ENCODE results near the gene TAF1B.

The TAF1B gene

GRCh38 chr2:9982248-9982647, 139.0 kb downstream of the TAF1B start:
- TF ChIP-seq CEBPB (IDR thresholded peaks at IDR 0.05) (no peak), MAX (IDR thresholded peaks at IDR 0.05) (no peak), YY1 (IDR thresholded peaks at IDR 0.05; ENCODE audit: low read depth) (no peak), EP300 (IDR thresholded peaks at IDR 0.05; ENCODE audit: borderline replicate concordance) (no peak), FOXM1 (IDR thresholded peaks at IDR 0.05; ENCODE audit: borderline replicate concordance, low read depth) (no peak), TEAD4 (IDR thresholded peaks at IDR 0.05) (no peak), RAD21 (IDR thresholded peaks at IDR 0.05; ENCODE audit: low read depth) (no peak), REST (IDR thresholded peaks at IDR 0.05; ENCODE audit: low read depth) (no peak), TCF12 (IDR thresholded peaks at IDR 0.05; ENCODE audit: low read depth) (no peak), NFIC (IDR thresholded peaks at IDR 0.05) (no peak), ZBTB7A (IDR thresholded peaks at IDR 0.05; ENCODE audit: low read depth) (no peak), CREB1 (IDR thresholded peaks at IDR 0.05; ENCODE audit: low read depth) (no peak)

- no peak for TF ChIP-seq TEAD4 (IDR thresholded peaks at IDR 0.05)
Measured at GRCh38 chr2:9982891-9983290, 139.6 kb downstream of the TAF1B start.

DNA sequence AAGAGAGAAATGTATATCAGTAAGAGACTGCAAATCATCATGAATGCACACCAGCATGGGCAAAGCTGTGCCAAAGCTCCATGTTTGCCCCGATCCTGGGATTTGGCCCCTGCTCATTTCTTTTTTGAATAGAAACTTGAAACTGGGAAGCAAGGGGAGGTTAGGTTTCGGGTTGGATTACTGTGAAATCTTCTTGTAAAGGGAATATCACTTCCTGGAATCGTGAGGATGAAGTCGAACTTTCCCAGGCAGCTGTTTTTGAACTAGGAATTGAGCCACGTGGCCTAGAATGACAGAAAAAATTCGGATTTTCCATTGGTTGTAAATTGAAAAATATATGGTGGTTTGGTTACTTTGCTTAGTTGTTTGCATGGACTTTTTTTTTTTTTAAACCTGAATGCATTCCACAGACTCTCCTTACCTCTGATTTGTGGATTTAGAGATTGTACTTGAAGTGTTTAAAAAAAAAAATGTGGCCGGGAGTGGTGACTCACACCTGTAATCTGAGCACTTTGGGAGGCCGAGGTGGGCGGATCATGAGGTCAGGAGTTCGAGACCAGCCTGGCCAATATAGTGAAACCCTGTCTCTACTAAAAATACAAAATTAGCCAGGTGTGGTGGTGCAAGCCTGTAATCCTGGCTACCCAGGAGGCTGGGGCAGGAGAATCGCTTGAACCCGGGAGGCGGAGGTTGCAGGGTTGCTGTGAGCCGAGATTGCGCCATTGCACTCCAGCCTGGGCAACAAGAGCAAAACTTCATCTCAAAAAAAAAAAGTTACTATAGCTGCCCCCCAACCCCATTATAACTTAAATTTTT, 140.3 kb downstream of the TAF1B start:
- TF ChIP-seq CEBPB (IDR thresholded peaks at IDR 0.05) (no peak), ZBTB7A (IDR thresholded peaks at IDR 0.05; ENCODE audit: low read depth) (no peak), MAX (IDR thresholded peaks at IDR 0.05) (no peak), TCF12 (IDR thresholded peaks at IDR 0.05; ENCODE audit: low read depth) (no peak), CREB1 (IDR thresholded peaks at IDR 0.05; ENCODE audit: low read depth) (no peak), EP300 (IDR thresholded peaks at IDR 0.05; ENCODE audit: borderline replicate concordance) (no peak), NFIC (IDR thresholded peaks at IDR 0.05) (no peak), RAD21 (IDR thresholded peaks at IDR 0.05; ENCODE audit: low read depth) (no peak)

Data from Ishikawa (cell line).